Right lobe of liver (tissue), 4 donors: Measurements from ENCODE around the gene PTPN1.
"Not testable (repeated sequence)": the region's sequence is repeated elsewhere in the genome, so short reads cannot be mapped to it uniquely, and the experiment has no call there.

ENCODE experiments used
- POLR2A ChIP-seq: fragments of 450-650 bp; IDR thresholded peaks from one replicate; pipeline ENCODE4 v1.6.1; 2017; ENCODE audit warnings: antibody characterized with exemption, mild to moderate bottlenecking
- TF ChIP-seq, protein P1 (sequence below), 4 donors: fragments of 200-600 bp in 3 of 4; fragments of 450-650 bp in 1 of 4; IDR thresholded peaks; one replicate each; pipeline versions ENCODE4 v1.5.1 to v1.8.0; 2016 to 2022; ENCODE audit warnings: antibody characterized with exemption in 4 of 4, mild to moderate bottlenecking in 2 of 4
- donor health status: DM: no; HTN: no; CAD: no.
- donor health status: DM: no; HTN: no; CAD: no.
- donor health status: DM: no; HTN: yes; CAD: no.

DNA sequence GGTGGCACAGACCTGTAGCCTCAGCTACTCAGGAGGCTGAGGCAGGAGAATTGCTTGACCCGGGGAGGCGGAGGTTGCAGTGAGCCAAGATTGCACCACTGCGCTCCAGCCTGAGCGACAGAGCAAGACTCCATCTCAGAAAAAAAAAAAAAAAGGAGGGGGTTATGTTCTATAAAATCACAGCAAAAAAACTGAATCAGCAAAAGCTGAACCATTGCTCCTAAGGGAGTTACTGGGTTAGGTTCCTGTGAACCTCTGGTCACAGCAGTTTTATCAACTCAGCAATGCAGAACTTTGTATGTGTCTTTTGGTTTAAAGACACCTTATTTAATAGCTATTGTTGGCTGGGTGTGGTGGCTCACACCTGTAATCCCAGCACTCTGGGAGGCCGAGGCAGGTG lies 88.6 kb downstream of the PTPN1 start:
- not testable (repeated sequence) for TF ChIP-seq POLR2A
- TF ChIP-seq, protein P1, sequence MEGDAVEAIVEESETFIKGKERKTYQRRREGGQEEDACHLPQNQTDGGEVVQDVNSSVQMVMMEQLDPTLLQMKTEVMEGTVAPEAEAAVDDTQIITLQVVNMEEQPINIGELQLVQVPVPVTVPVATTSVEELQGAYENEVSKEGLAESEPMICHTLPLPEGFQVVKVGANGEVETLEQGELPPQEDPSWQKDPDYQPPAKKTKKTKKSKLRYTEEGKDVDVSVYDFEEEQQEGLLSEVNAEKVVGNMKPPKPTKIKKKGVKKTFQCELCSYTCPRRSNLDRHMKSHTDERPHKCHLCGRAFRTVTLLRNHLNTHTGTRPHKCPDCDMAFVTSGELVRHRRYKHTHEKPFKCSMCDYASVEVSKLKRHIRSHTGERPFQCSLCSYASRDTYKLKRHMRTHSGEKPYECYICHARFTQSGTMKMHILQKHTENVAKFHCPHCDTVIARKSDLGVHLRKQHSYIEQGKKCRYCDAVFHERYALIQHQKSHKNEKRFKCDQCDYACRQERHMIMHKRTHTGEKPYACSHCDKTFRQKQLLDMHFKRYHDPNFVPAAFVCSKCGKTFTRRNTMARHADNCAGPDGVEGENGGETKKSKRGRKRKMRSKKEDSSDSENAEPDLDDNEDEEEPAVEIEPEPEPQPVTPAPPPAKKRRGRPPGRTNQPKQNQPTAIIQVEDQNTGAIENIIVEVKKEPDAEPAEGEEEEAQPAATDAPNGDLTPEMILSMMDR (IDR thresholded peaks at IDR 0.05) = not testable (repeated sequence)
